IPS DF 6.9 (cell line): Measurements from ENCODE around the gene SETBP1.

ENCODE experiments used
- DNase-seq: peaks from one replicate; pipeline ENCODE4 v3.0.0-alpha.2; 2013; ENCODE audit warnings: low read depth, low spot score
- H3K27ac ChIP-seq: one replicate; pipeline ENCODE4 v1.5.1; 2013; ENCODE audit warnings: low read length, control low read depth
- H3K27me3 ChIP-seq: 2 replicates; pipeline ENCODE4 v1.6.1; 2013; ENCODE audit warnings: mild to moderate bottlenecking, low read length; ENCODE audit not compliant: control insufficient read depth, insufficient read depth
- H3K36me3 ChIP-seq: 2 replicates; pipeline ENCODE4 v1.6.1; 2013; ENCODE audit warnings: low read length; ENCODE audit not compliant: control insufficient read depth, insufficient read depth
- H3K4me1 ChIP-seq: 2 replicates; pipeline ENCODE4 v1.6.1; 2013; ENCODE audit warnings: low read length; ENCODE audit not compliant: control insufficient read depth, insufficient read depth
- H3K4me3 ChIP-seq: 2 replicates; pipeline ENCODE4 v1.5.1; 2013; ENCODE audit warnings: mild to moderate bottlenecking, low read length
- H3K9me3 ChIP-seq: 2 replicates; pipeline ENCODE4 v1.6.1; 2013; ENCODE audit warnings: low read length, inconsistent platforms; ENCODE audit not compliant: control insufficient read depth, insufficient read depth
- WGBS: extraction: QIAGEN DNeasy Blood & Tissue Kit; methylation state at CpG from one replicate; pipeline ENCODE4 v1.1.7; 2013; ENCODE audit warnings: mixed read lengths, missing lambda C conversion rate; ENCODE audit not compliant: insufficient read length, insufficient coverage; 5-methylcytosine and 5-hydroxymethylcytosine counted together

Gene SETBP1

GRCh38 chr18:44883671-44884070 is 203.0 kb downstream of the SETBP1 start:
- Histone ChIP-seq H3K36me3 (no peaks in the 10 kb centered on the region), H3K4me3 (no peak overlapping the region), H3K27ac (no peak overlapping the region), H3K4me1 (no peaks in the 10 kb centered on the region), H3K27me3 (no peaks in the 10 kb centered on the region), H3K9me3 (no peaks in the 10 kb centered on the region)
- no peak for DNase-seq
- no CpG with 5 or more reads among the region's 4 CpGs for WGBS

DNA sequence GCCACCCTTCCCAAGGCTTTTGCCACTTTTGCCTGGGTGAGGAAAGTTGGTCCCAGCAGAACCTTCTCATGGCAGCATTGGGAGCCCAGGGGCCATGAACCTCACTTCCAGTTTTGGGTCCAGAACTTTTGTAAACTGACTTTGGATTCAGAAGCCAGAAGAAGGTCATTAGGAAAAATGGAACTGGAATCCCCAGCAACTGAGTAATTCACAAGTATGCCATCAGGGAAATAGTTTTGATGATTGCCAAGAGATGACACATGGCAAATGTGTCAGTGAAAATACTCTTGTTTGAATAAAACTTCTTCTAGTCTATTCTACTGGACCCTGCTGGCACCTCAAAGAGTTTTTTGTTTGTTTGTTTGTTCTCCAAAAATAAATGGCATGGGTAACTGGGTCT is 203.7 kb downstream of the SETBP1 start:
- no peak overlapping the region for H3K4me3 ChIP-seq
- no peak overlapping the region for H3K27ac ChIP-seq
- no peaks in the 10 kb centered on the region for H3K36me3 ChIP-seq
- no peaks in the 10 kb centered on the region for H3K4me1 ChIP-seq
- no peaks in the 10 kb centered on the region for H3K9me3 ChIP-seq
- no peak for DNase-seq
- no peaks in the 10 kb centered on the region for H3K27me3 ChIP-seq

DNA sequence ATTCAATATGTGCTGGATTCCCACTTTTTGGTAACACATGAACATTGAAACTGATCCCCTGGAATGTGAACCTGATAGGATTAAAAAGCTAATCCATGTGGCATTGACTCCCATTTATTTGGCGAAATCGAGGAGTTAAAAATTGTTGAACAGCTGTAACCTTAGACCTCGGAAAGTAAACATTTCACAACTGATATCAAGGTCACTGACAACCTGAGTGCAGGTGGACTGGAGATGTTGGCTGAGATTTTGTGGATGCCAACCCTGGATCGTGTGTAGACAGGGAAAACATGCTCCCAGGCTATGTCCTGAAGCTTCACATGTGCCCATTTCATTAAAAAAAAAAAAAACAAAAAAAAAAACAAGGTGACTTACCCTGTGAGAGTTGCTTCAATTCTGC is 204.8 kb downstream of the SETBP1 start:
- DNase-seq, result no peak
- Histone ChIP-seq H3K4me1 (no peaks in the 10 kb centered on the region), H3K27me3 (no peaks in the 10 kb centered on the region)

GRCh38 chr18:44887227-44887631 is 206.5 kb downstream of the SETBP1 start:
- no peaks in the 10 kb centered on the region for H3K9me3 ChIP-seq
- H3K4me3 ChIP-seq, result no peak overlapping the region
- no peaks in the 10 kb centered on the region for H3K4me1 ChIP-seq
- DNase-seq, result no peak
- H3K36me3 ChIP-seq, result no peaks in the 10 kb centered on the region
- H3K27me3 ChIP-seq, result no peaks in the 10 kb centered on the region
- no peak overlapping the region for H3K27ac ChIP-seq

More for the DNA sequence above, 204.8 kb downstream of the SETBP1 start:
- Histone ChIP-seq H3K9me3 (no peaks in the 10 kb centered on the region), H3K27ac (no peak overlapping the region), H3K4me3 (no peak overlapping the region), H3K36me3 (no peaks in the 10 kb centered on the region)
- WGBS, result no CpG with 5 or more reads among the region's 4 CpGs

GRCh38 chr18:44889111-44889510 is 208.4 kb downstream of the SETBP1 start:
- no peak for DNase-seq

DNA sequence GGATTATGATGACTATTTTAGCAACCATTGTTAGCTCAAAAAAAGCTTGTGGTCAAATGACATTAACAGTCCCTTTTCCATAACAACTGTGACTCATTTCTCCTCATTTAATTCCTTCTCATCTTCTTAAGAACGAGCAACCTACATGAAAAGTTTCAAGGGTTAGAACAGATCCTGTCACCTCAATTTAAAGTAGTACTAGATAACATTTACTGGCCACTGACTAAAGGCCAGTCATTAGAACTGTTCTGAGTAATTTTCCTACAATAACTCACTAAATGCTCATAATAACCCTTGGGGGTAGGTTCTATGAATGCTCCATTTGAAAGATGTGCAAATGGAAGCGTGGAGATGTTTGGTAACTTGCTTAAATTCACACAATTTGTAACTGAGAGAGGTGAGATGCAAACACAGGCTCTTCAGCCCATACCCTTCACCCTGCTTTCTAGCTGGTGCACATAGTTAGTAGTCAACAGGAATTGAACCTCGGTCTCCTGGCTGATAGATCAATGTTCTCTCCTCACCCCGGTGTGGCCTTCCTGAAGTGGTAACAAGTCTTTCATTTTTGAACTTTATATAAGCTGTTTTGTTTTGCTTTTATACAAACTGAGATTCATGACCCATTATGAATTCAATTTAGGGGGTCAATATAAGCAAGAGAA is 212.5 kb downstream of the SETBP1 start:
- H3K36me3 ChIP-seq, result no peaks in the 10 kb centered on the region
- H3K4me3 ChIP-seq, result no peak overlapping the region
- no peaks in the 10 kb centered on the region for H3K4me1 ChIP-seq
- DNase-seq, result no peak
- no peaks in the 10 kb centered on the region for H3K27me3 ChIP-seq
- no peak overlapping the region for H3K27ac ChIP-seq
- WGBS, result no CpG with 5 or more reads among the region's 4 CpGs
- no peaks in the 10 kb centered on the region for H3K9me3 ChIP-seq

More at GRCh38 chr18:44889111-44889510, 208.4 kb downstream of the SETBP1 start:
- H3K36me3 ChIP-seq, result no peaks in the 10 kb centered on the region
- no CpG with 5 or more reads among the region's 1 CpG for WGBS
- H3K4me3 ChIP-seq, result no peak overlapping the region
- no peaks in the 10 kb centered on the region for H3K27me3 ChIP-seq
- no peaks in the 10 kb centered on the region for H3K4me1 ChIP-seq
- H3K27ac ChIP-seq, result no peak overlapping the region
- no peaks in the 10 kb centered on the region for H3K9me3 ChIP-seq

GRCh38 chr18:44893966-44894365 is 213.3 kb downstream of the SETBP1 start:
- H3K4me3 ChIP-seq, result no peak overlapping the region
- H3K4me1 ChIP-seq, result no peaks in the 10 kb centered on the region
- H3K9me3 ChIP-seq, result no peaks in the 10 kb centered on the region
- H3K27me3 ChIP-seq, result no peaks in the 10 kb centered on the region
- DNase-seq, result no peak
- no peak overlapping the region for H3K27ac ChIP-seq
- no peaks in the 10 kb centered on the region for H3K36me3 ChIP-seq
- WGBS, result no CpG with 5 or more reads among the region's 2 CpGs

DNA sequence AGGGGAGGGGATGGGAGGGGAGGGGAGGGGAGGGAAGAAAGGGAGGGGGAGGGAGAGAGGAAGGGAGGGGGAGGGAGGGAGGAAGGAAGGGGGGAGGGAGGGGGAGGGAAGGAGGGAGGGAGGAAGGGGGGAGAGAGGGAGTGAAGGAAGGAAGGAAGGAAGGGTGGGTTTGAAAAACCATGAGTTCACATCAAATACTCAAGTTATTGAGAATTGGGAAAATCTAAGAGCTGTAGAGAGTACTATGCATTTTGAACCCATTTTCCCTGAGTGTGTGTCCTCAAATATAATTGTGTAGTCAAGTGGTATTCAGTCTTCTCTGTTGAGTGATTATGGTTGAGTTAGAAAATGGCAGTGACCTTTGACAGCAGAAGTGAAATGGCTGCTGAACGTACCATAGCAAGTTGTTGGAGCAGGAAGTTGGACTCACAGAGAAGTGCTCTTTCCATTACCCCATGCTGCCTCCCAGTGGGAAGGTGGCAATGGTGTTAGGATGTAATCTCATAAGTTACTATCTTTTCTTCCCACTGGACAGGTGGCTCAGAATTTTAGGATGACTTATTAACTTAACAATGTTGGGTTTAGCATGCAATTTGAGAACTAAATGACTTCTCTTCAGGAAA is 214.6 kb downstream of the SETBP1 start:
- H3K27me3 ChIP-seq, result no peaks in the 10 kb centered on the region
- no peaks in the 10 kb centered on the region for H3K36me3 ChIP-seq
- no peak overlapping the region for H3K27ac ChIP-seq
- no peaks in the 10 kb centered on the region for H3K9me3 ChIP-seq
- WGBS, result no CpG with 5 or more reads among the region's 1 CpG
- DNase-seq, result no peak
- H3K4me3 ChIP-seq, result no peak overlapping the region
- no peaks in the 10 kb centered on the region for H3K4me1 ChIP-seq

DNA sequence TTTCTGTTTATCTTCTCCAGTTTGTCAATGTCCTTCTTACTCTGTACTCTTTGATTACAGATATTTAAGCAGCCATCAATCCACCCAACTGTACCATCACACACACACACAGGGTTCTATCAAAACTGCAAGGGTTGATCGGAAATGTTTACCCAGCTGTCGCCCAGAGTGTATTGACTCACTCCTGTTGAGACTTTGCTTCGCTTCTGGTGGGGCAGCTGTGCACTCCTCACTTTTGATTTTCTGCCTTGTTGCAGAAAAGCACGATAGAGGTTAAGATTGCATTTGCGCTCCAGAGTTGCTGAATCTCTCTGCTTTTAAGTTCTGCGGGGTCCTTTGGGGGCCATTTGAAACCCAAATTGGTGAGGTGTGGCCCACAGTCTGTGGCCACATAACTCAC is 216.2 kb downstream of the SETBP1 start:
- DNase-seq, result no peak
- no peak overlapping the region for H3K27ac ChIP-seq
- WGBS, result no CpG with 5 or more reads among the region's 6 CpGs

DNA sequence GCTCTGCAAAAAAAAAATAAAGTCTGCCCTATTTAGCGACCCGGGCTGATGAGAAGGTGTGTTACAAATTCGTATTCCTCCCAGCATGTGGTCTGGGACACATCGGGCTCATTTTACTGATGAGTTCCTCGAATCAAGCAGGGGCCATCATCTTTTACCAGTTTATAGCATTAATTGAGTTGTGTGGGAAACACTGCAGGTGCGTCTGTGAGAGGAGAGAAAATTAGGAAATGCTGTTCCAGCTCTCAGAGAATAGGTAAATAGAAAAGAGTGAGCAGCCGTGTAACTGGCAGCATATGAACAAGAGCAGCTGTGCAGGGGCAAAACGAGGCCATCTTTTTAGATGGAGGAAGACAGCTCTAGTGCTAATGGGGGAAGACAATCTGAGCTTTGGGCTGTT is 216.7 kb downstream of the SETBP1 start:
- no CpG with 5 or more reads among the region's 8 CpGs for WGBS
- Histone ChIP-seq H3K36me3 (no peaks in the 10 kb centered on the region), H3K9me3 (no peaks in the 10 kb centered on the region), H3K4me3 (no peak overlapping the region), H3K4me1 (no peaks in the 10 kb centered on the region), H3K27ac (no peak overlapping the region), H3K27me3 (no peaks in the 10 kb centered on the region)
- no peak for DNase-seq

More for the DNA sequence above, 216.2 kb downstream of the SETBP1 start:
- no peak overlapping the region for H3K4me3 ChIP-seq
- H3K27me3 ChIP-seq, result no peaks in the 10 kb centered on the region
- no peaks in the 10 kb centered on the region for H3K4me1 ChIP-seq
- H3K36me3 ChIP-seq, result no peaks in the 10 kb centered on the region
- H3K9me3 ChIP-seq, result no peaks in the 10 kb centered on the region

GRCh38 chr18:44897816-44898215 is 217.1 kb downstream of the SETBP1 start:
- no peaks in the 10 kb centered on the region for H3K36me3 ChIP-seq

More at GRCh38 chr18:44897816-44898215, 217.1 kb downstream of the SETBP1 start:
- DNase-seq, result no peak
- H3K27ac ChIP-seq, result no peak overlapping the region
- H3K4me3 ChIP-seq, result no peak overlapping the region
- no peaks in the 10 kb centered on the region for H3K4me1 ChIP-seq
- H3K27me3 ChIP-seq, result no peaks in the 10 kb centered on the region
- H3K9me3 ChIP-seq, result no peaks in the 10 kb centered on the region
